IMR-90 (cell line): ENCODE measurements around the gene TNFAIP8. TPM values are rescaled to one million over a fixed set of nuclear protein-coding genes. Genes with fewer than 3 reads are reported as not detected.

ENCODE experiments used
- ATAC-seq: fragments of 200-7000 bp; cut with Tn5 transposase; 2 replicates; pipeline ENCODE4 v1.9.1; 2020; ENCODE audit warnings: low read depth, mild to moderate bottlenecking, moderate library complexity
- BruUV-seq: library from RNA; stranded (reverse); fragments of 400-500 nt; replicated peaks from 2 replicates; lab custom pipeline; 2021; lab: Mats Ljungman, UMichigan
- CTCF ChIA-PET: fragments of 300-600 bp; formaldehyde crosslinking; extraction: SDS; loops from one replicate; lab custom pipeline; 2021; ENCODE audit warnings: antibody characterized with exemption; lab: Yijun Ruan, JAX
- POLR2A ChIA-PET: fragments of 300-600 bp; sonication (Branson Sonifier 250); formaldehyde crosslinking; loops from one replicate; lab custom pipeline; 2022; ENCODE audit warnings: antibody characterized with exemption; ENCODE audit not compliant: unreplicated experiment; lab: Charles Lee
- DNase-seq: peaks from one replicate; pipeline ENCODE4 v3.0.0; 2013
- H2AFZ ChIP-seq: replicated peaks from 2 replicates; pipeline ENCODE3; 2013; ENCODE audit warnings: low read length, mild to moderate bottlenecking; ENCODE audit not compliant: poor library complexity
- H2AK5ac ChIP-seq: 2 replicates; pipeline ENCODE4 v1.6.1; 2013; ENCODE audit warnings: low read depth, low read length, inconsistent platforms
- H2AK9ac ChIP-seq: replicated peaks from 2 replicates; pipeline ENCODE3; 2013; ENCODE audit warnings: mild to moderate bottlenecking, low read depth, low read length, moderate library complexity; ENCODE audit not compliant: poor library complexity
- H2BK120ac ChIP-seq: 2 replicates; pipeline ENCODE4 v1.6.1; 2013; ENCODE audit warnings: low read depth, low read length, inconsistent platforms
- H2BK15ac ChIP-seq: 3 replicates; pipeline ENCODE4 v1.6.1; 2013; ENCODE audit warnings: low read depth, low read length, inconsistent platforms
- H2BK20ac ChIP-seq: 2 replicates; pipeline ENCODE4 v1.6.1; 2013; ENCODE audit warnings: low read depth, mild to moderate bottlenecking, inconsistent platforms, low read length, moderate library complexity
- H2BK5ac ChIP-seq: 2 replicates; pipeline ENCODE4 v1.6.1; 2013; ENCODE audit warnings: mild to moderate bottlenecking, low read depth, low read length, inconsistent platforms; ENCODE audit not compliant: poor library complexity, severe bottlenecking
- H3K14ac ChIP-seq: replicated peaks from 2 replicates; pipeline ENCODE4 v1.6.1; 2013; ENCODE audit warnings: low read depth, low read length, inconsistent platforms
- H3K18ac ChIP-seq: 2 replicates; pipeline ENCODE4 v1.6.1; 2013; ENCODE audit warnings: low read depth, low read length, control low read depth
- H3K23ac ChIP-seq: 2 replicates; pipeline ENCODE4 v1.6.1; 2013; ENCODE audit warnings: low read depth, low read length, inconsistent platforms
- H3K27ac ChIP-seq: 2 replicates; pipeline ENCODE4 v1.5.1; 2013; ENCODE audit warnings: mild to moderate bottlenecking, control low read depth, low read length; ENCODE audit not compliant: insufficient read depth
- H3K27me3 ChIP-seq: 2 replicates; pipeline ENCODE4 v1.6.1; 2013; ENCODE audit warnings: low read length; ENCODE audit not compliant: control insufficient read depth, insufficient read depth
- H3K36me3 ChIP-seq: 2 replicates; pipeline ENCODE4 v1.6.1; 2013; ENCODE audit warnings: low read length, mixed read lengths; ENCODE audit not compliant: control insufficient read depth, insufficient read depth
- H3K4ac ChIP-seq: 2 replicates; pipeline ENCODE4 v1.6.1; 2013; ENCODE audit warnings: low read depth, low read length, inconsistent platforms
- H3K4me1 ChIP-seq: 2 replicates; pipeline ENCODE4 v1.6.1; 2013; ENCODE audit warnings: low read length, mixed read lengths; ENCODE audit not compliant: control insufficient read depth, insufficient read depth
- H3K4me2 ChIP-seq: 2 replicates; pipeline ENCODE4 v1.6.1; 2013; ENCODE audit warnings: low read depth, mild to moderate bottlenecking, control low read depth, low read length, moderate library complexity
- H3K4me3 ChIP-seq: 2 replicates; pipeline ENCODE4 v1.5.1; 2013; ENCODE audit warnings: low read depth, mild to moderate bottlenecking, control low read depth, low read length, moderate library complexity; ENCODE audit not compliant: insufficient read depth
- H3K56ac ChIP-seq: 2 replicates; pipeline ENCODE4 v1.6.1; 2013; ENCODE audit warnings: low read length, inconsistent platforms; ENCODE audit not compliant: insufficient read depth; ENCODE audit errors: extremely low read depth
- H3K79me1 ChIP-seq, 2 experiments: 2 replicates each; pipeline ENCODE4 v1.6.1; 2013; ENCODE audit warnings: low read length in 2 of 2, inconsistent platforms in 1 of 2, low read depth in 1 of 2
- H3K9ac ChIP-seq: 2 replicates; pipeline ENCODE4 v1.6.1; 2013; ENCODE audit warnings: low read depth, low read length, control low read depth
- H3K9me1 ChIP-seq: 2 replicates; pipeline ENCODE4 v1.6.1; 2013; ENCODE audit warnings: low read length, inconsistent platforms; ENCODE audit not compliant: insufficient read depth
- H3K9me3 ChIP-seq: 2 replicates; pipeline ENCODE4 v1.6.1; 2013; ENCODE audit warnings: low read length; ENCODE audit not compliant: control insufficient read depth, insufficient read depth
- H4K20me1 ChIP-seq: 2 replicates; pipeline ENCODE4 v1.6.1; 2013; ENCODE audit warnings: low read length, inconsistent platforms; ENCODE audit not compliant: insufficient read depth
- H4K5ac ChIP-seq: 2 replicates; pipeline ENCODE4 v1.6.1; 2013; ENCODE audit warnings: mild to moderate bottlenecking, low read depth, low read length, control low read depth
- H4K8ac ChIP-seq, 2 experiments: 2 replicates each; pipeline ENCODE4 v1.6.1; 2013; ENCODE audit warnings: low read depth in 2 of 2, low read length in 2 of 2, control low read depth in 1 of 2, inconsistent platforms in 1 of 2
- H4K91ac ChIP-seq: 2 replicates; pipeline ENCODE4 v1.6.1; 2013; ENCODE audit warnings: low read depth, low read length, inconsistent platforms; ENCODE audit not compliant: insufficient read depth
- BHLHE40 ChIP-seq: fragments of 150-350 bp; IDR thresholded peaks from 2 replicates; pipeline ENCODE4 v1.6.1; 2016; ENCODE audit warnings: mild to moderate bottlenecking, low read depth, low read length
- MAFK ChIP-seq: IDR thresholded peaks from 2 replicates; pipeline ENCODE4 v1.6.1; 2012; ENCODE audit warnings: low read depth, low read length, improper control_type of control experiment
- MAZ ChIP-seq: IDR thresholded peaks from 2 replicates; pipeline ENCODE4 v1.6.1; 2012; ENCODE audit warnings: low read depth, mild to moderate bottlenecking, low read length, improper control_type of control experiment, moderate library complexity, borderline replicate concordance
- MXI1 ChIP-seq: IDR thresholded peaks from 2 replicates; pipeline ENCODE4 v1.6.1; 2012; ENCODE audit warnings: low read depth, mild to moderate bottlenecking, low read length, moderate library complexity, borderline replicate concordance
- WGBS, 2 experiments: methylation state at CpG; one replicate each; pipeline versions ENCODE4 v1.1.5 to v1.1.7; 2013; ENCODE audit warnings: missing lambda C conversion rate in 2 of 2; ENCODE audit not compliant: insufficient read length in 1 of 2; ENCODE audit errors: extremely low coverage in 2 of 2; 5-methylcytosine and 5-hydroxymethylcytosine counted together
- dilution Hi-C: fragments of 300-500 bp; cut with HindIII; formaldehyde crosslinking; loops from one replicate; pipeline ENCODE4 v1.14.3; 2018; ENCODE audit warnings: low sequenced_read_pairs; ENCODE audit not compliant: unreplicated experiment
- in situ Hi-C: fragments of 300-500 bp; cut with MboI; formaldehyde crosslinking; loops from 3 replicates; pipeline ENCODE4 v1.14.3; 2019; ENCODE audit warnings: low sequenced_read_pairs, inconsistent platforms, mixed read lengths
- intact Hi-C: fragments of 100-400 bp; cut with micrococcal nuclease; formaldehyde crosslinking; loops from 2 replicates; pipeline ENCODE4 v1.10.0; 2022
- polyA plus RNA-seq, 3 experiments: library from polyadenylated mRNA; depleted of rRNA; stranded (reverse); fragments of >200 nt; gene quantifications; 2 replicates each; pipeline ENCODE4 v1.2.3, GENCODE V29; 2012; ENCODE audit warnings: low replicate concordance in 1 of 3
- total RNA-seq: library from RNA; depleted of rRNA; stranded (reverse); fragments of >200 nt; gene quantifications from 2 replicates; pipeline ENCODE4 v1.2.3, GENCODE V29; 2012

Gene TNFAIP8
- total and polyA plus RNA-seq, 2 of the 4 experiments (the other 2 are of a cell fraction) = 20.3 to 29.9 TPM

DNA sequence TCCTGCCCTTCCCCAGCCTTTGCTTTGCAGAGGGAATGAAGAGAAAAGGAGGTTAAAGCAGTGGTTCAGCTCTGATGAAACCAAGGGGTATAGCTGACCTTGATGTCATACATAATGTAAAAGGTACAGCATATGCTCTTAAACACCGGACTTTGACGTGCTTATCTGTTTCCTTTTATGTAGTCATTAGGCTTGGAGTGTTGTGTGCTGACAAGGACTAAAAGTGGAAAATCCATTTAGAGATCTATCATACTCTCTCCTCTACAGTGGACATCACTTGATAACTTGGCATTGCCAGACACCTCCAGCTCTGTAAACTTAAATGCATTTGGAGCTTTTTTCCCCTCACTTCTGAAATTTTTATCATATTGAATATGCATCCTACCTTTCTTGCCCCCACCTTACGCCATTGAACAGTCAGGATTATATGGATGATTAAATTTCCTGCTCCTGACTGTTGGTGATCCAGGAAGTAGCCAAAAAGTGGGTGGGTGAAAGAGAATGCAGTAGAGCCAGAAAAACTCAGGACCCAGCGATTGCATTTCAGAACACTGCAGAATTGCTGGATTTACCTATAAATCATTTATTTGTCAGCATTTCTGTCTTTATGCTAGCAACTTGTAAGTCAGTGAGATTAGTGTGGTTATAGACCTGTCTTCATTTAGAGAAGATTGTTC, 4.1 kb downstream of the TNFAIP8 start:
- dilution Hi-C loops (no loop called here), in situ Hi-C loops (no loop called here), intact Hi-C loops (loop anchor here (5.0 kb wide), 2 partner anchors 32 to 373 kb away; partner anchors contain the start of gene DTWD2)
- no peak overlapping the region for H2AK9ac ChIP-seq
- H3K4me1 ChIP-seq = peaks cover 20% of the 10 kb centered on the region
- no peaks in the 10 kb centered on the region for H3K36me3 ChIP-seq
- no peak overlapping the region for H3K4me3 ChIP-seq
- no peak overlapping the region for H3K9ac ChIP-seq
- POLR2A ChIA-PET = no interaction called here
- H2BK15ac ChIP-seq = no peak overlapping the region
- peaks cover 43 to 65% of the 10 kb centered on the region in 2 experiments for H3K79me1 ChIP-seq
- no peak overlapping the region for H4K91ac ChIP-seq
- H3K27ac ChIP-seq = no peak overlapping the region
- H3K14ac ChIP-seq = no peak overlapping the region
- H2BK120ac ChIP-seq = no peak overlapping the region
- no peaks in the 10 kb centered on the region for H3K9me3 ChIP-seq
- no peak overlapping the region for H3K4me2 ChIP-seq
- CTCF ChIA-PET = interaction anchor here (0.7 to 3.1 kb wide), 2 partner anchors 53 to 56 kb away, joined by 6 to 22 read pairs; no protein-coding TSS in a partner anchor
- H3K18ac ChIP-seq = peak overlapping the region; percentile 12; the same call in 1 of the 2 replicates
- H4K5ac ChIP-seq = no peak overlapping the region
- H3K9me1 ChIP-seq = peaks cover 8% of the 10 kb centered on the region
- no peak for ATAC-seq
- no CpG with 5 or more reads among the region's 4 CpGs for WGBS, 2 experiments
- no peak overlapping the region for H3K23ac ChIP-seq
- H2AFZ ChIP-seq = no peak overlapping the region
- no TSS peak for BruUV-seq
- H3K27me3 ChIP-seq = no peaks in the 10 kb centered on the region
- no peak overlapping the region for H3K4ac ChIP-seq
- no peak overlapping the region for H3K56ac ChIP-seq
- H2BK20ac ChIP-seq = no peak overlapping the region
- no peak overlapping the region for H4K8ac ChIP-seq
- no peak overlapping the region for H2BK5ac ChIP-seq
- no peaks in the 10 kb centered on the region; the same call in 1 of the 2 replicates for H4K20me1 ChIP-seq
- DNase-seq = no peak
- TF ChIP-seq MAFK = no peak
- TF ChIP-seq BHLHE40 = no peak
- TF ChIP-seq MAZ = no peak
- no peak for TF ChIP-seq MXI1
- no peak overlapping the region for H2AK5ac ChIP-seq
